ENCODE measurements around the gene C19orf67.

C19orf67 gene

GRCh38 chr19:14085309-14085995 is at the start of gene C19orf67:
Gene C19orf67 (minus strand): TSS chr19:14085783. CDS start chr19:14085627, 156 bp downstream.
- DNase-seq = no peak

GRCh38 chr19:14135355-14135754 is 49.8 kb upstream of the C19orf67 start:
- DNase-seq = no peak

GRCh38 chr19:14127929-14128509 is 42.4 kb upstream of the C19orf67 start:
- DNase-seq = no peak

- no peak for DNase-seq
Observed at GRCh38 chr19:14127176-14127575, 41.6 kb upstream of the C19orf67 start.

DNA sequence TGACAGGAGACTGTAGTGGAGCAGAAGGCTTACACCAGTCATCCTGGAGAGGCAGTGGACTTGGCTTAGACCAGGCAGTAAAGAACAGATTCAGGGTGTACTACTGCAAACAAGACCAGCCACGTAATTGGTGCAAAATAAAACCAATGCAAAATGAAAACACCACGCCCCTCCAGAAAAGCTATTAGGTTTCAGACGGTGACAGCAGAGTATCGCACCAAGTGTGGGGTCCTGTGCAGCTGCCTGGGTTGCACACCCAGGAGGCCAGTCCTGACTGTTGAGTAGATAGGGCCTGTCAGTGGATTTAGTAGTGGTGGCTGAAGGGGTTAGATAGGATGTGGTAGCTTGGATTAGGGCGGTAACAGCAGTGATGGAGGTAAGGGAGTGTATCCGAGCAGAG is 37.3 kb upstream of the C19orf67 start:
- DNase-seq = no peak

DNA sequence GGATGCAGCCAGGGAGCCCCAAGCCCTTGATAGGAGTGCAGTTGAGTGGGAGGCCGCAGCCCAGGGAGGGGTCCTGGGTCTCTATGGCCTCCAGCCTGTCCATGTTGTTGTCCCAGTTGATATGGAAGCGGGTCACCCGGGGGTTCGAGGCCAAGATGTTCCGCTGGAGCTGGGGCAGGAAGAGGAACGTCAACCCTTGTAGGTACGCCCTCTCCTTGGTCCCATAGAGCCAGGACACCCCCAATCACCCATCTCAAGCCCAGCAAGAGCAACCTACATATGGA is 34.9 kb upstream of the C19orf67 start:
- no peak for DNase-seq

GRCh38 chr19:14119644-14120496 is 34.3 kb upstream of the C19orf67 start:
- DNase-seq = no peak

DNA sequence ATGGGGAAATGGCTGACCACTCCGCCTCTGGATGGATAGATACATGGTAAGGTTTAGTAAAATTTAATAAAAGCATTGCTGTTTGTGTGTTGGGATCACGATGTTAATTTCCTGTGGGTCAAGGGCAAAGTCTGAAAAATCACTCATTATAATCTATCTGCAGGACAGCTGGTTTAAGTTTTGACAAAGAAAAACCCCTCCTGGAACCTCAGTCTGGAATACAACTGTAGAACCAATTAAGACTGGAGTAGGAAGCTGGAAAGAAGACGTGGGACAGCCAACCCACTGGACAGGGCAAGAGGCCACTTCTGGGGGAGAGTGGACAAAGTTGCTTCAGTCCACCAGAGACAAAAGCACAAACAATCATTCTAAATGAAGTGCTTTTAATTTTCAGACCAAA is 33.6 kb upstream of the C19orf67 start:
- DNase-seq = no peak

DNA sequence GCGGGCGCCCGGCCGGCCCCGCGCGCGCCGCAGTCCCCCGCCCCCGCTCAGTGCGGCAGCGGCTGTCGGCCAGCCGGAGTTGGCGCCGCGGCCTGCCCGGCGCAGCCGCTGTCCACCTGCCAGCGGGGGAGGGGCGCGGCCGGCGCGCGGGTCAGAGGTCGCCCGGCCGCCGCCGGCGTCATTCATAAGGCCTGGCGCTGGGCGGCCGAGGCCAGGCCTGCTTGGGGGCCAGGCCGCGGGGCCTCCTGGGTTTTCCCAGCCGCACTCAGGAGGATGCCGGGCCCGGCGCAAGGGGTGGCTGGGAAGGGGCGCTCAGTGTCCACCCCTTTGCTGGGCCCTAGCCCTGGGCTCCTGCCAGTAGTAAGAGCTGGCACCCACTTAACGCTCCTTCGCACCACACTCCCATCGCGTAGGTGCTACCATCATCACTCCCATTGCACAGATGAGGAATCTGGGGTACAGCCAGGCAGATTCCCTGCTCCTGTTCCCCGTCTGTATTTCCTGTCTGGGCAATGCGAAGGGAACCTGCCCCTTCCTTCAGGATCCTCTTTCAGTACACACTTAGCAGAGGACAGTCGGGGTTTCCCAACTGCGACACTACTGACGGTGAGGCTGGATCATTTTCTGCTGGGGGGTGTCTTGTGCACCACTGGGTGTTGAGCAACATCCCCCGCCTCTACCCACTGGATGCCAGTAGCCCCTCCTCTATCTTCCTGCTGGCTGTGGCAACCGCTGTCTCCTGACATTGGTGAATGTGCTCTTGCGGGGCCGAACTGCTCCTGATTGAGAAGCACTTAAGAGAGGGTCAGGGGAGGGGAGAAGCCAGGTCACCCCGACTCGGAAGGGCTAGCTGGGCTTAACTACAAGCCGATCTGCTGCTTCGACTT is 32.8 kb upstream of the C19orf67 start:
- DNase-seq = no peak

GRCh38 chr19:14117668-14118164 is 32.1 kb upstream of the C19orf67 start, which contains the start of gene PRKACA:
Gene PRKACA (minus strand): TSS chr19:14117762. CDS start chr19:14117547, 215 bp downstream.
- peak; percentile 98 to 100 for DNase-seq

DNA sequence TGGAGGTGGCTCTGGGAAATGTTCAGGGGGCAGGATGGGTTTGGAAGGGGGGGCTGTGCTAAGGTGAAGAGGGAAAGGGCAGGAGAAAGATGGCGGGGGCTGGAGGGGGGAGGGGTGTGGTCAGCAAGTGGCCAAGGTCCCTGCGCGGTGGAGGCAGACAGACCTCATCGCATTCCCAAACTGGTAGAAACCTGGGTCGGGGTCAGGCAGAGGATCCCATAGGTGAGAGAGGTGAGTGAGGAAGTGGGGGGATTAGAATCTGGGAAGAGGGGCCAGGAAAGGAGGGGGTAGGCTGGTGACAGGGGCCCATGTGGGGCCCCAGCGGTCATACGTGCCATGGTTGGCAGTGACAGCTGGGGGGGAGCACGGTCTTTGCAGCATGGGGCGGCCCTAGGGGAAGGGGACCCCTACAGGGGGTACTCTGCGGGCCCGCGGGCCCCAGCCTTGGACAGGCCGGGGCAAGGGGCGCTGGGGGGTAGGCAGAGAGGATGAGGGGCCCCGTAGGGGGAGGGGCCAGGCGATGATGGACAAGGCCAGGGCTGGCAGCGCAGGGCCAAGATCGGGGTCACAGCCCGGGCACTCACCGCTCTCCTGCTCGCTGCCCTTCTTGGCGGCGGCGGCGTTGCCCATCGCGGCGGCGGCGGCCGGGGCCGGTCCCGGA is 31.5 kb upstream of the C19orf67 start:
- DNase-seq = no peak

- DNase-seq = no peak
Observed at GRCh38 chr19:14116525-14116917, 30.9 kb upstream of the C19orf67 start.

- no peak for DNase-seq
Observed at GRCh38 chr19:14115756-14116155, 30.2 kb upstream of the C19orf67 start.

GRCh38 chr19:14114854-14115253 is 29.3 kb upstream of the C19orf67 start:
- no peak for DNase-seq

GRCh38 chr19:14114439-14114838 is 28.9 kb upstream of the C19orf67 start:
- DNase-seq = no peak

GRCh38 chr19:14113762-14114414 is 28.3 kb upstream of the C19orf67 start:
- no peak for DNase-seq

DNA sequence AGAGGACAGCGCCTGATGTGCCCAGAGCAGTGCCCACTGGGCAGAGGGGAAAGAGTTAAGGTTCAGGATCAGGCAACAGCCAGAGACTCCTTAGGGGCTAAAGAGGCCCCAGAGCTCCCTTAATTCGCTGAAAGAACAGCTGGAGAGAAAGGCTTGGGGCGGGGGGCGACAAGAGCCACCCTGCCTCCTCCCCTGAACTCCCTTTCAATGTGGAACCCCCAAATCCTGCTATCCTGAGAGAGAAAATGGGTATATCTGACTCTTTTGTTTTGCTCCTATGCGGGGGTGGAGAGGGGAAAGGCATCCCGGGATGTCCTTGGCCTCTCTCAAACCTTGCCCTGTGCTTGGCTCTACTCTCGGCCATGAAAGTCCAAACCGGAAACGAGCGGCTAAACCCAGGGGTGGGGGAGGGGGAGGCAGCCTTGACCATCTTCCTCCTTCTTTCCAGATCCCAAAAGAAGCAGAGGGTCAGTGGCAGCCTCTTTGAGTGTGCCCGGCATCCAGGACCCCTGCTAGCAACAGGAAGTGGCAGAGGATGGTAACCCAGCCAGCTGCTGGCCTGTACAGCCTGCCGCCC is 27.3 kb upstream of the C19orf67 start:
- DNase-seq = no peak

- no peak for DNase-seq
Observed at GRCh38 chr19:14112051-14112808, 26.6 kb upstream of the C19orf67 start.

- no peak for DNase-seq
Observed at GRCh38 chr19:14111486-14111885, 25.9 kb upstream of the C19orf67 start.

DNA sequence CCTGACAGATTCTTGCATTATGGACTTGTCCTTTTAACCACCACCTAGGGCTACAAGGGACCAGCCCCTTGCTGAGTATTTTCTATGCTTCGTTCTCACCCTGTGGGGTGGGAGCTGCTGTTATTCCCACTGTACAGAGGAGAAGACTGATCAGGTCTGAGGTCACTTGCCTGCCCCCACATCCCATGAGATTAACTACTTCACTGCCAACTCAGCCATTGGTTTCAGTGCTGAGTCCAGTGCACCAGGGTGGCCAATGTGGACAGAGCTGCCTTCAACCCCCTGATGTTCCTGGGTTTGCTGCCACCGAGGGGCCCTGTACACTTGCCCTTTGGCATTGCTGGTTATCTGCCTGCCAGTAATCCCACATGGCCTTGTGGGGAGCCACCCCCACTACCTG is 25.1 kb upstream of the C19orf67 start:
- DNase-seq = no peak
